ENCODE results near the gene PLEKHN1.
"Not testable (repeated sequence)": the region's sequence is repeated elsewhere in the genome, so short reads cannot be mapped to it uniquely, and the experiment has no call there.

The PLEKHN1 gene

GRCh38 chr1:1013105-1013921 lies 47.0 kb downstream of the PLEKHN1 start, which contains the start of gene ISG15:
TSS of gene ISG15 (plus strand) at chr1:1013497. CDS start at chr1:1013574, 77 bp downstream.
- DNase-seq = peak; percentile 81

GRCh38 chr1:1013922-1014648 lies 47.8 kb downstream of the PLEKHN1 start:
- no peak for DNase-seq

GRCh38 chr1:1014799-1015681 lies 48.8 kb downstream of the PLEKHN1 start:
- DNase-seq = no peak

- DNase-seq = not testable (repeated sequence)
Observed at GRCh38 chr1:1017397-1018320, 51.4 kb downstream of the PLEKHN1 start.

- DNase-seq = not testable (repeated sequence)
Observed at GRCh38 chr1:1018321-1018685, 52.0 kb downstream of the PLEKHN1 start.

- peak; percentile 67 for DNase-seq
Observed at GRCh38 chr1:1019122-1019999, 53.1 kb downstream of the PLEKHN1 start.

- no peak for DNase-seq
Observed at GRCh38 chr1:1020000-1020404, 53.7 kb downstream of the PLEKHN1 start, which contains the start of gene AGRN. TSS of gene AGRN (plus strand) at chr1:1020120. CDS start at chr1:1020173, 53 bp downstream.

GRCh38 chr1:1020415-1021009 lies 54.2 kb downstream of the PLEKHN1 start:
- DNase-seq = peak; percentile 41

GRCh38 chr1:1021010-1021919 lies 55.0 kb downstream of the PLEKHN1 start:
- no peak for DNase-seq

GRCh38 chr1:1021920-1022259 lies 55.6 kb downstream of the PLEKHN1 start:
- DNase-seq = no peak

- no peak for DNase-seq
Observed at GRCh38 chr1:1022302-1023009, 56.2 kb downstream of the PLEKHN1 start.

GRCh38 chr1:1023700-1024099 lies 57.4 kb downstream of the PLEKHN1 start:
- no peak for DNase-seq

- no peak for DNase-seq
Observed at GRCh38 chr1:1024149-1024770, 58.0 kb downstream of the PLEKHN1 start.

- DNase-seq = no peak
Observed at GRCh38 chr1:1024771-1025699, 58.8 kb downstream of the PLEKHN1 start.

Measured in activated T-cell treated with anti-CD3 and anti-CD28 coated beads for 4 hours (primary cell).